IPS-15b (cell line): ENCODE measurements around the gene NKAIN2.

ENCODE experiments used
- H3K27me3 ChIP-seq: one replicate; pipeline ENCODE4 v1.6.1; 2013; ENCODE audit warnings: low read length; ENCODE audit not compliant: control insufficient read depth, insufficient read depth
- H3K36me3 ChIP-seq: one replicate; pipeline ENCODE4 v1.6.1; 2013; ENCODE audit warnings: low read length; ENCODE audit not compliant: control insufficient read depth, insufficient read depth
- H3K4me1 ChIP-seq: one replicate; pipeline ENCODE4 v1.6.1; 2013; ENCODE audit warnings: mild to moderate bottlenecking, low read length; ENCODE audit not compliant: control insufficient read depth, insufficient read depth
- H3K4me3 ChIP-seq: one replicate; pipeline ENCODE4 v1.5.1; 2013; ENCODE audit warnings: low read depth, low read length
- H3K9ac ChIP-seq: one replicate; pipeline ENCODE4 v1.6.1; 2013; ENCODE audit warnings: low read depth, mild to moderate bottlenecking, low read length
- H3K9me3 ChIP-seq: one replicate; pipeline ENCODE4 v1.6.1; 2013; ENCODE audit warnings: mild to moderate bottlenecking, low read length; ENCODE audit not compliant: control insufficient read depth, insufficient read depth

The NKAIN2 gene

GRCh38 chr6:124796464-124796970, 992.9 kb downstream of the NKAIN2 start:
- Histone ChIP-seq H3K9ac (no peak overlapping the region), H3K4me1 (peaks cover 2% of the 10 kb centered on the region), H3K36me3 (no peaks in the 10 kb centered on the region), H3K4me3 (no peak overlapping the region), H3K27me3 (no peaks in the 10 kb centered on the region), H3K9me3 (no peaks in the 10 kb centered on the region)

GRCh38 chr6:124797224-124797623, 993.6 kb downstream of the NKAIN2 start:
- Histone ChIP-seq H3K4me3 (no peak overlapping the region), H3K9me3 (no peaks in the 10 kb centered on the region), H3K9ac (no peak overlapping the region), H3K36me3 (no peaks in the 10 kb centered on the region), H3K27me3 (no peaks in the 10 kb centered on the region), H3K4me1 (peaks cover 2% of the 10 kb centered on the region)

GRCh38 chr6:124798942-124799496, 995.4 kb downstream of the NKAIN2 start:
- H3K4me3 ChIP-seq = no peak overlapping the region
- no peaks in the 10 kb centered on the region for H3K36me3 ChIP-seq
- no peaks in the 10 kb centered on the region for H3K27me3 ChIP-seq
- H3K9ac ChIP-seq = no peak overlapping the region
- H3K9me3 ChIP-seq = peaks cover 5% of the 10 kb centered on the region
- H3K4me1 ChIP-seq = peaks cover 2% of the 10 kb centered on the region

GRCh38 chr6:124799638-124800037, 996.0 kb downstream of the NKAIN2 start:
- H3K9me3 ChIP-seq = peaks cover 8% of the 10 kb centered on the region
- peaks cover 2% of the 10 kb centered on the region for H3K4me1 ChIP-seq
- H3K27me3 ChIP-seq = no peaks in the 10 kb centered on the region
- H3K4me3 ChIP-seq = no peak overlapping the region
- no peaks in the 10 kb centered on the region for H3K36me3 ChIP-seq
- H3K9ac ChIP-seq = no peak overlapping the region

- Histone ChIP-seq H3K36me3 (no peaks in the 10 kb centered on the region), H3K4me1 (peaks cover 2% of the 10 kb centered on the region), H3K27me3 (no peaks in the 10 kb centered on the region), H3K9me3 (peaks cover 8% of the 10 kb centered on the region), H3K9ac (no peak overlapping the region), H3K4me3 (no peak overlapping the region)
Measured at GRCh38 chr6:124800222-124800621, 996.6 kb downstream of the NKAIN2 start.

- H3K27me3 ChIP-seq = no peaks in the 10 kb centered on the region
- H3K4me3 ChIP-seq = no peak overlapping the region
- no peaks in the 10 kb centered on the region for H3K9me3 ChIP-seq
- H3K4me1 ChIP-seq = no peaks in the 10 kb centered on the region
- H3K9ac ChIP-seq = no peak overlapping the region
- no peaks in the 10 kb centered on the region for H3K36me3 ChIP-seq
Measured at GRCh38 chr6:124812067-124812466, 1008.4 kb downstream of the NKAIN2 start.

GRCh38 chr6:124819346-124819745, 1015.7 kb downstream of the NKAIN2 start:
- Histone ChIP-seq H3K9ac (no peak overlapping the region), H3K36me3 (no peaks in the 10 kb centered on the region), H3K9me3 (no peaks in the 10 kb centered on the region), H3K27me3 (no peaks in the 10 kb centered on the region), H3K4me3 (no peak overlapping the region), H3K4me1 (no peaks in the 10 kb centered on the region)

- Histone ChIP-seq H3K4me1 (no peaks in the 10 kb centered on the region), H3K9ac (no peak overlapping the region), H3K36me3 (no peaks in the 10 kb centered on the region)
Measured at GRCh38 chr6:124822204-124822613, 1018.5 kb downstream of the NKAIN2 start.

GRCh38 chr6:124822721-124823120, 1019.1 kb downstream of the NKAIN2 start:
- H3K27me3 ChIP-seq = no peaks in the 10 kb centered on the region
- no peaks in the 10 kb centered on the region for H3K36me3 ChIP-seq
- H3K4me3 ChIP-seq = no peak overlapping the region
- no peak overlapping the region for H3K9ac ChIP-seq
- no peaks in the 10 kb centered on the region for H3K9me3 ChIP-seq
- H3K4me1 ChIP-seq = no peaks in the 10 kb centered on the region

More at GRCh38 chr6:124822204-124822613, 1018.5 kb downstream of the NKAIN2 start:
- Histone ChIP-seq H3K9me3 (no peaks in the 10 kb centered on the region), H3K27me3 (no peaks in the 10 kb centered on the region), H3K4me3 (no peak overlapping the region)

GRCh38 chr6:124823240-124824111, 1019.8 kb downstream of the NKAIN2 start:
- no peaks in the 10 kb centered on the region for H3K9me3 ChIP-seq
- H3K27me3 ChIP-seq = no peaks in the 10 kb centered on the region
- no peaks in the 10 kb centered on the region for H3K36me3 ChIP-seq
- no peaks in the 10 kb centered on the region for H3K4me1 ChIP-seq
- no peak overlapping the region for H3K4me3 ChIP-seq
- H3K9ac ChIP-seq = no peak overlapping the region

GRCh38 chr6:124825564-124825963, 1021.9 kb downstream of the NKAIN2 start:
- no peaks in the 10 kb centered on the region for H3K4me1 ChIP-seq
- H3K4me3 ChIP-seq = no peak overlapping the region
- no peaks in the 10 kb centered on the region for H3K27me3 ChIP-seq
- no peak overlapping the region for H3K9ac ChIP-seq
- H3K36me3 ChIP-seq = no peaks in the 10 kb centered on the region
- no peaks in the 10 kb centered on the region for H3K9me3 ChIP-seq

- H3K27me3 ChIP-seq = no peaks in the 10 kb centered on the region
- no peak overlapping the region for H3K9ac ChIP-seq
- H3K4me3 ChIP-seq = no peak overlapping the region
- H3K9me3 ChIP-seq = no peaks in the 10 kb centered on the region
- H3K4me1 ChIP-seq = no peaks in the 10 kb centered on the region
- H3K36me3 ChIP-seq = no peaks in the 10 kb centered on the region
Measured at GRCh38 chr6:124829822-124830221, 1026.2 kb downstream of the NKAIN2 start.
